GM18499 (cell line): ENCODE data around the gene FOXE1.

Experiments used
- ATAC-seq: cut with Tn5 transposase; IDR thresholded peaks from one replicate; pipeline ENCODE4 v1.9.1; 2021; ENCODE audit warnings: moderate number of reproducible peaks; ENCODE audit not compliant: insufficient read depth, unreplicated experiment

FOXE1 gene

GRCh38 chr9:97847474-97848214 is 5.4 kb upstream of the FOXE1 start:
- no peak for ATAC-seq

GRCh38 chr9:97848215-97848479 is 4.9 kb upstream of the FOXE1 start:
- ATAC-seq: no peak

- ATAC-seq: no peak
Observed at GRCh38 chr9:97848480-97849237, 4.4 kb upstream of the FOXE1 start.

- ATAC-seq: no peak
Observed at GRCh38 chr9:97849980-97850379, 3.0 kb upstream of the FOXE1 start.

- ATAC-seq: no peak
Observed at GRCh38 chr9:97850746-97851445, 2.1 kb upstream of the FOXE1 start.

GRCh38 chr9:97851446-97851883 is 1.6 kb upstream of the FOXE1 start:
- no peak for ATAC-seq

- ATAC-seq: no peak
Observed at GRCh38 chr9:97852001-97852398, 1.0 kb upstream of the FOXE1 start.

GRCh38 chr9:97852399-97853055 is 499 bp upstream of the FOXE1 start:
- ATAC-seq: no peak

GRCh38 chr9:97853844-97854695 is 1.0 kb downstream of the FOXE1 start:
- ATAC-seq: no peak

GRCh38 chr9:97854696-97855485 is 1.9 kb downstream of the FOXE1 start:
- ATAC-seq: no peak

- no peak for ATAC-seq
Observed at GRCh38 chr9:97855486-97855875, 2.5 kb downstream of the FOXE1 start.

GRCh38 chr9:97855899-97856298 is 2.9 kb downstream of the FOXE1 start:
- ATAC-seq: no peak

GRCh38 chr9:97856857-97857605 is 4.0 kb downstream of the FOXE1 start:
- no peak for ATAC-seq

GRCh38 chr9:97857606-97858392 is 4.8 kb downstream of the FOXE1 start:
- no peak for ATAC-seq

GRCh38 chr9:97858393-97858713 is 5.3 kb downstream of the FOXE1 start:
- ATAC-seq: no peak

- no peak for ATAC-seq
Observed at GRCh38 chr9:97858826-97859225, 5.8 kb downstream of the FOXE1 start.

- ATAC-seq: no peak
Observed at GRCh38 chr9:97859346-97859745, 6.3 kb downstream of the FOXE1 start.
